Liver (tissue), 3 donors: ENCODE results near the gene NTMT2.

Experiments used
- EGR1 ChIP-seq, 2 donors: IDR thresholded peaks; 2 replicates each; pipeline ENCODE4 v1.6.1; 2016 to 2018; ENCODE audit warnings: antibody characterized with exemption in 2 of 2, low read depth in 2 of 2
- FOXA2 ChIP-seq: IDR thresholded peaks from 2 replicates; pipeline ENCODE4 v1.6.1; 2016; ENCODE audit warnings: antibody characterized with exemption
- MAX ChIP-seq: IDR thresholded peaks from 2 replicates; pipeline ENCODE4 v1.6.1; 2016; ENCODE audit warnings: antibody characterized with exemption
- REST ChIP-seq: IDR thresholded peaks from 2 replicates; pipeline ENCODE4 v1.6.1; 2016; ENCODE audit warnings: antibody characterized with exemption, mild to moderate bottlenecking
- YY1 ChIP-seq: IDR thresholded peaks from 2 replicates; pipeline ENCODE4 v1.6.1; 2016; ENCODE audit warnings: antibody characterized with exemption, mild to moderate bottlenecking
- ZBTB33 ChIP-seq: IDR thresholded peaks from 2 replicates; pipeline ENCODE4 v1.6.1; 2016; ENCODE audit warnings: antibody characterized with exemption
- TF ChIP-seq, protein P1 (sequence below): fragments of 150-350 bp; IDR thresholded peaks from 2 replicates; pipeline ENCODE4 v1.5.1; 2017; ENCODE audit warnings: improper control_type of control experiment, low read depth, low read length; ENCODE audit not compliant: missing input control
- donor health status: healthy.
- donor health status: healthy.

DNA sequence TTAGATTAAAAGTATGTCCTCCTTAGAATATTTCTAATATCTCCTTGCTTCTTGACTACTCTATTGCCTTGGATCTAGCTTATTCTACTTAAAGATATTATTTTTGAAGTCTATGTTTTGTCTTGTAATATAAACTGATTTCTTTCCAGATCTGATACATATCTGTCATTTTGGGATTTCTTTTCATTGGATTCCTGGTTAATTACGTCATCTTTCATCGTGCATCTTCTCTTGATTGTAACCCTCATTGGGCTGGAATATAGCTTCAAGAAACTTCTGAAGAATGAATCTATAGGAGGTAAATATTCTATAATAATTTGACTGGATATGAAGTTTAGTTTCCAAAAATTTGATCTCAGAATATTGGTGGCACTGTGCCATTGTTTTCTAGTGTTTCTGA, 12.1 kb downstream of the NTMT2 start:
- TF ChIP-seq YY1 (no peak), MAX (no peak), EGR1 (IDR thresholded peaks at IDR 0.05; ENCODE audit: low read depth in 2 of 2) (no peak), REST (no peak), ZBTB33 (no peak), FOXA2 (no peak)
- TF ChIP-seq, protein P1, sequence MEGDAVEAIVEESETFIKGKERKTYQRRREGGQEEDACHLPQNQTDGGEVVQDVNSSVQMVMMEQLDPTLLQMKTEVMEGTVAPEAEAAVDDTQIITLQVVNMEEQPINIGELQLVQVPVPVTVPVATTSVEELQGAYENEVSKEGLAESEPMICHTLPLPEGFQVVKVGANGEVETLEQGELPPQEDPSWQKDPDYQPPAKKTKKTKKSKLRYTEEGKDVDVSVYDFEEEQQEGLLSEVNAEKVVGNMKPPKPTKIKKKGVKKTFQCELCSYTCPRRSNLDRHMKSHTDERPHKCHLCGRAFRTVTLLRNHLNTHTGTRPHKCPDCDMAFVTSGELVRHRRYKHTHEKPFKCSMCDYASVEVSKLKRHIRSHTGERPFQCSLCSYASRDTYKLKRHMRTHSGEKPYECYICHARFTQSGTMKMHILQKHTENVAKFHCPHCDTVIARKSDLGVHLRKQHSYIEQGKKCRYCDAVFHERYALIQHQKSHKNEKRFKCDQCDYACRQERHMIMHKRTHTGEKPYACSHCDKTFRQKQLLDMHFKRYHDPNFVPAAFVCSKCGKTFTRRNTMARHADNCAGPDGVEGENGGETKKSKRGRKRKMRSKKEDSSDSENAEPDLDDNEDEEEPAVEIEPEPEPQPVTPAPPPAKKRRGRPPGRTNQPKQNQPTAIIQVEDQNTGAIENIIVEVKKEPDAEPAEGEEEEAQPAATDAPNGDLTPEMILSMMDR, result no peak
